MM.1S (cell line): ENCODE data around the gene FAU.

Experiments
- DNase-seq: peaks from one replicate; pipeline ENCODE4 v3.0.0-alpha.2; 2015
- H2AFZ ChIP-seq: fragments of 300-600 bp; sonication (generic); 2 replicates; pipeline ENCODE4 v1.6.0; 2016; ENCODE audit warnings: antibody characterized with exemption, low read length
- H3F3A ChIP-seq: fragments of 300-600 bp; sonication (generic); 2 replicates; pipeline ENCODE4 v1.6.1; 2016; ENCODE audit warnings: mild to moderate bottlenecking, antibody characterized with exemption, low read length, moderate library complexity, mixed read lengths; ENCODE audit not compliant: insufficient read depth
- H3K27ac ChIP-seq: fragments of 300-600 bp; sonication (generic); 2 replicates; pipeline ENCODE4 v1.5.1; 2016; ENCODE audit warnings: mild to moderate bottlenecking, low read length
- H3K27me3 ChIP-seq: fragments of 300-600 bp; sonication (generic); replicated peaks from 2 replicates; pipeline ENCODE4 v1.6.0; 2016; ENCODE audit warnings: low read length; ENCODE audit not compliant: insufficient read depth
- H3K36me3 ChIP-seq: fragments of 300-600 bp; sonication (generic); replicated peaks from 2 replicates; pipeline ENCODE4 v1.6.1; 2016; ENCODE audit warnings: mild to moderate bottlenecking, low read length, mixed read lengths; ENCODE audit not compliant: insufficient read depth
- H3K4me1 ChIP-seq: fragments of 300-600 bp; sonication (generic); 2 replicates; pipeline ENCODE4 v1.6.1; 2016; ENCODE audit warnings: low read length, mixed read lengths
- H3K4me2 ChIP-seq: fragments of 300-600 bp; sonication (generic); 2 replicates; pipeline ENCODE4 v1.6.0; 2016; ENCODE audit warnings: low read depth, low read length
- H3K4me3 ChIP-seq: fragments of 300-600 bp; sonication (generic); 2 replicates; pipeline ENCODE4 v1.5.1; 2016; ENCODE audit warnings: low read length, mixed read lengths
- H3K79me2 ChIP-seq: fragments of 300-600 bp; sonication (generic); 2 replicates; pipeline ENCODE4 v1.6.1; 2016; ENCODE audit warnings: mixed run types, low read length, mixed read lengths
- H3K9ac ChIP-seq: fragments of 300-600 bp; sonication (generic); 2 replicates; pipeline ENCODE4 v1.6.1; 2016; ENCODE audit warnings: low read length, mixed read lengths
- H3K9me2 ChIP-seq: fragments of 300-600 bp; sonication (generic); replicated peaks from 2 replicates; pipeline ENCODE4 v1.6.1; 2016; ENCODE audit warnings: mild to moderate bottlenecking, low read length, mixed read lengths; ENCODE audit not compliant: insufficient read depth
- H3K9me3 ChIP-seq: fragments of 300-600 bp; sonication (generic); replicated peaks from 2 replicates; pipeline ENCODE4 v1.6.1; 2016; ENCODE audit warnings: mild to moderate bottlenecking, low read length, mixed read lengths; ENCODE audit not compliant: insufficient read depth
- H4K20me1 ChIP-seq: fragments of 300-600 bp; sonication (generic); 2 replicates; pipeline ENCODE4 v1.6.1; 2016; ENCODE audit warnings: mild to moderate bottlenecking, low read length, moderate library complexity, mixed read lengths; ENCODE audit not compliant: insufficient read depth
- CTCF ChIP-seq: fragments of 300-600 bp; sonication (generic); IDR thresholded peaks from 2 replicates; pipeline ENCODE4 v1.5.1; 2016; ENCODE audit warnings: antibody characterized with exemption, low read length, mixed read lengths
- EZH2 ChIP-seq: fragments of 300-600 bp; sonication (generic); optimal IDR thresholded peaks from 2 replicates; pipeline ENCODE3; 2017; ENCODE audit warnings: low read depth, mild to moderate bottlenecking, antibody characterized with exemption, low read length, mixed read lengths
- EZH2phosphoT487 ChIP-seq: fragments of 300-600 bp; sonication (generic); IDR thresholded peaks from 2 replicates; pipeline ENCODE4 v1.6.1; 2018; ENCODE audit warnings: antibody characterized with exemption, low read length

The FAU gene

GRCh38 chr11:65100674-65101350, 21.1 kb downstream of the FAU start:
- no peak for TF ChIP-seq EZH2
- peak; percentile 20 for TF ChIP-seq CTCF
- peaks cover 10% of the 10 kb centered on the region; the same call in 1 of the 2 replicates for H3K4me1 ChIP-seq
- peaks cover 85% of the 10 kb centered on the region for H3K79me2 ChIP-seq
- H4K20me1 ChIP-seq: no peaks in the 10 kb centered on the region
- H3K36me3 ChIP-seq: no peaks in the 10 kb centered on the region
- no peaks in the 10 kb centered on the region for H3K9me2 ChIP-seq
- H3K9ac ChIP-seq: no peak overlapping the region
- H2AFZ ChIP-seq: no peak overlapping the region
- H3K4me2 ChIP-seq: no peak overlapping the region
- DNase-seq: no peak
- H3K27ac ChIP-seq: no peak overlapping the region
- no peaks in the 10 kb centered on the region; the same call in 1 of the 2 replicates for H3F3A ChIP-seq
- no peaks in the 10 kb centered on the region for H3K9me3 ChIP-seq
- H3K27me3 ChIP-seq: no peaks in the 10 kb centered on the region
- no peak overlapping the region for H3K4me3 ChIP-seq

GRCh38 chr11:65096926-65097325, 25.0 kb downstream of the FAU start:
- H3K9ac ChIP-seq: peak overlapping the region; percentile 89; the same call in 1 of the 2 replicates

GRCh38 chr11:65095974-65096806, 25.7 kb downstream of the FAU start, which contains the start of gene VPS51:
Gene VPS51 (plus strand): TSS chr11:65096214. CDS start chr11:65096251, 37 bp downstream.
- H3K36me3 ChIP-seq: no peaks in the 10 kb centered on the region
- peak within 1 kb of the TSS; percentile 84 for H3K4me3 ChIP-seq
- no peaks in the 10 kb centered on the region for H3K27me3 ChIP-seq
- peak within 1 kb of the TSS; percentile 86 for H3K4me2 ChIP-seq
- H3K79me2 ChIP-seq: peaks cover 42% of the 10 kb centered on the region
- H3F3A ChIP-seq: peaks cover 12% of the 10 kb centered on the region; the same call in 1 of the 2 replicates
- H3K9ac ChIP-seq: peak within 1 kb of the TSS; percentile 89
- no peak for TF ChIP-seq EZH2phosphoT487
- TF ChIP-seq CTCF: no peak
- no peak for TF ChIP-seq EZH2
- peak; percentile 96 for DNase-seq
- no peaks in the 10 kb centered on the region for H3K9me2 ChIP-seq
- H2AFZ ChIP-seq: peak within 1 kb of the TSS; percentile 90
- no peaks in the 10 kb centered on the region for H4K20me1 ChIP-seq
- H3K27ac ChIP-seq: peak within 1 kb of the TSS; percentile 91
- no peaks in the 10 kb centered on the region for H3K9me3 ChIP-seq
- H3K4me1 ChIP-seq: peaks cover 10% of the 10 kb centered on the region; the same call in 1 of the 2 replicates

More at GRCh38 chr11:65096926-65097325, 25.0 kb downstream of the FAU start:
- H3K4me3 ChIP-seq: peak overlapping the region; percentile 84
- H3K79me2 ChIP-seq: peaks cover 47% of the 10 kb centered on the region
- no peaks in the 10 kb centered on the region for H3K27me3 ChIP-seq
- H4K20me1 ChIP-seq: no peaks in the 10 kb centered on the region
- no peak overlapping the region for H2AFZ ChIP-seq
- no peaks in the 10 kb centered on the region for H3K9me2 ChIP-seq
- TF ChIP-seq CTCF (no peak), EZH2phosphoT487 (no peak), EZH2 (no peak)
- no peaks in the 10 kb centered on the region for H3K9me3 ChIP-seq
- H3K36me3 ChIP-seq: no peaks in the 10 kb centered on the region
- H3K4me1 ChIP-seq: peaks cover 10% of the 10 kb centered on the region; the same call in 1 of the 2 replicates
- H3F3A ChIP-seq: peaks cover 12% of the 10 kb centered on the region; the same call in 1 of the 2 replicates
- peak overlapping the region; percentile 91; the same call in 1 of the 2 replicates for H3K27ac ChIP-seq
- peak overlapping the region; percentile 86 for H3K4me2 ChIP-seq
- no peak for DNase-seq
